Fibroblast of villous mesenchyme (primary cell): ENCODE measurements around the gene WDR88. TPM values are rescaled to one million over a fixed set of nuclear protein-coding genes. Genes with fewer than 3 reads are reported as not detected.
A peak's percentile ranks its signal among the peaks of the same experiment; 100 is the strongest.

ENCODE experiments used
- DNase-seq: peaks from one replicate; pipeline ENCODE4 v3.0.0-alpha.2; 2010; ENCODE audit warnings: low read depth
- H3K4me3 ChIP-seq: 2 replicates; pipeline ENCODE4 v1.5.1; 2011; ENCODE audit warnings: low read depth, mild to moderate bottlenecking, low read length
- CTCF ChIP-seq: IDR thresholded peaks from 2 replicates; pipeline ENCODE4 v1.5.1; 2012; ENCODE audit warnings: low read depth, mild to moderate bottlenecking, low read length; ENCODE audit not compliant: insufficient read depth
- total RNA-seq: library from RNA; depleted of rRNA; stranded (reverse); fragments of >200 nt; gene quantifications from 2 replicates; pipeline ENCODE4 v1.2.3, GENCODE V29; 2012

Gene WDR88
- total RNA-seq, 1 donor = not detected

- no peak for DNase-seq
- no peak overlapping the region for H3K4me3 ChIP-seq
- TF ChIP-seq CTCF = no peak
These were observed 35.5 kb downstream of the WDR88 start for GRCh38 chr19:33167438-33167837.

- H3K4me3 ChIP-seq = no peak overlapping the region
- TF ChIP-seq CTCF = no peak
- no peak for DNase-seq
These were observed 36.6 kb downstream of the WDR88 start for GRCh38 chr19:33168528-33168927.

GRCh38 chr19:33171222-33171795 lies 39.4 kb downstream of the WDR88 start:
- no peak for TF ChIP-seq CTCF
- no peak for DNase-seq
- H3K4me3 ChIP-seq = no peak overlapping the region

- no peak for TF ChIP-seq CTCF
- DNase-seq = peak; percentile 44
- no peak overlapping the region for H3K4me3 ChIP-seq
These were observed 40.0 kb downstream of the WDR88 start for GRCh38 chr19:33171916-33172359.

- DNase-seq = no peak
- no peak for TF ChIP-seq CTCF
- no peak overlapping the region for H3K4me3 ChIP-seq
These were observed 42.3 kb downstream of the WDR88 start for GRCh38 chr19:33174186-33174585.

GRCh38 chr19:33175156-33175782 lies 43.4 kb downstream of the WDR88 start:
- no peak for TF ChIP-seq CTCF
- DNase-seq = no peak
- H3K4me3 ChIP-seq = no peak overlapping the region
